Activated T-helper 2 cell treated with anti-CD3 and anti-CD28 coated beads, Interferon-gamma antibody, Interleukin-2, Interleukin-4, amounts not matched to agents 10 μg/mL and 5 μg/mL and 100 μg/mL, durations not matched to agents 14 hours and 24 hours and 36 hours (primary cell): ENCODE measurements around the gene IFIT2. TPM values are rescaled to one million over a fixed set of nuclear protein-coding genes. Genes with fewer than 3 reads are reported as not detected.

Source experiments
- DNase-seq: peaks from one replicate; pipeline ENCODE4 v3.0.0; 2021; ENCODE audit warnings: low spot score
- H3K27ac Mint-ChIP-seq: one replicate; pipeline ENCODE4 v1.8.0; 2021; ENCODE audit warnings: mixed read lengths
- H3K27me3 Mint-ChIP-seq: one replicate; pipeline ENCODE4 v1.8.0; 2021; ENCODE audit warnings: low read depth, mixed read lengths
- H3K36me3 Mint-ChIP-seq: one replicate; pipeline ENCODE4 v1.8.0; 2021; ENCODE audit warnings: low read depth, mixed read lengths
- H3K4me1 Mint-ChIP-seq: one replicate; pipeline ENCODE4 v1.8.0; 2021; ENCODE audit warnings: low read depth, mixed read lengths
- H3K4me3 Mint-ChIP-seq: one replicate; pipeline ENCODE4 v1.8.0; 2021; ENCODE audit warnings: low read depth, mild to moderate bottlenecking, moderate library complexity, mixed read lengths
- H3K9me3 Mint-ChIP-seq: one replicate; pipeline ENCODE4 v1.8.0; 2021; ENCODE audit warnings: mixed read lengths
- intact Hi-C: fragments of 100-400 bp; cut with micrococcal nuclease; formaldehyde crosslinking; loops from one replicate; pipeline ENCODE4 v1.15.1; 2023
- total RNA-seq: library from RNA; stranded (reverse); gene quantifications from 2 replicates; pipeline ENCODE4 v1.2.3, GENCODE V29; 2022

Gene IFIT2
- total RNA-seq, 1 donor from 2014 or later: 0.82 TPM

DNA sequence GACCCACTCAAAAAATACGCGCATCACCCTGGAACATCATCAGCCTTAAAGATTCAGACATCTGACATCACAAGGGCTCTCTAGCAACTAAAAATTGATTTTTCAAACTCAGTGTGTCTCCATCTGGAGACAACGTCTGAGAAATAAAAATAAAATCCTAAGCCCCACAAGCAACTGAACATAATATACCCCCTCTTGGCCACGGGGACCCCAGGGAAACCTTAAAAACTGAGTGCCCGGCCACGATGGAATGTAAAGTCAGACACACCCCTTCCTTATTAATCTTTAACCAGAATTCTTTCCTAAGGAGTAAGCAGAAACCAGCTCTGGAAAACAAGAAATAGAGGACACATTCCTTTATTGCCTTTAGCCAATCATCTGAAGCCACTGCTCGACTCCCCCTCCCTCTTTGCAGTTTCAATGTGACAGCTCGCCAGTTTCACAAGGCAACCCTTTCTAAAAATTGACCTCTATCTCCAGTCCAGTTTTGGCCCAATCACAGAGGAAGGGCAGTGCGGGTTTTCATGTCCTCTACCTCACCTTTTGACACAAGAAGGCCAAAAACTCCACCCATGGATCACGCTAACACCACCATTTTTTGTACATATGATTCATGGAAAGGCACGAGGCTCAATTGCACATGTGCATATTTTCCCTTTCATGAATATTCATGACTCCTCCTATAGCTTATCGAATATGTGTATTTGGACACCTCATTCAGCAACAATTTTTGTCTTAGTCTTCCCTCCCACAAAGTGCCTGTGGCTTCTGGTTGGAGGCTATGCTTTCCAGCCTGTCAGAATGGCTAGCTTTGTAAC lies 50.1 kb downstream of the IFIT2 start:
- Mint-ChIP-seq H3K4me1 (peaks cover 18% of the 10 kb centered on the region), H3K27ac (no peak overlapping the region), H3K9me3 (no peaks in the 10 kb centered on the region), H3K4me3 (no peak overlapping the region), H3K36me3 (no peaks in the 10 kb centered on the region), H3K27me3 (peaks cover 67% of the 10 kb centered on the region)
- intact Hi-C loops: no loop called here
- no peak for DNase-seq

DNA sequence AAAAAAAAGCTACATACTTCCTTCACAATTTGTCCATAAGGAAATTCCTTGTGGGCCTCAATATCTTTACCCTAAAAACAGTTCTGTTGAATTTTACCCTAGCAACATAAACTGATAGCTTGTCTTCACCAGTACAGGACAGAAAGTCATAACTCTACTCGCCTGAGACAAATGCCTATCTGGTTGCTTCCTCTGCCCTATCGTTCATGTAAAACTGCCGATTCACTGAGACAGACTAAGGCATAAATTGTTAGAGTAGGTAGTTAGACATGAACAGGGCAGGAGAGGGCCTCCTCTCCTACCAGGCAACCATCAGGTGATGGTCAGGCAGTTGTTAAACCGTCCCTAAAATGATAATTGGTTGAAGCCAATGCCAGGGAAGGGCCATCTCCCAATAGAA lies 51.0 kb downstream of the IFIT2 start:
- DNase-seq: no peak
- Mint-ChIP-seq H3K36me3 (no peaks in the 10 kb centered on the region), H3K9me3 (no peaks in the 10 kb centered on the region), H3K4me1 (peaks cover 18% of the 10 kb centered on the region), H3K4me3 (no peak overlapping the region), H3K27me3 (peaks cover 68% of the 10 kb centered on the region), H3K27ac (no peak overlapping the region)
- intact Hi-C loops: no loop called here

DNA sequence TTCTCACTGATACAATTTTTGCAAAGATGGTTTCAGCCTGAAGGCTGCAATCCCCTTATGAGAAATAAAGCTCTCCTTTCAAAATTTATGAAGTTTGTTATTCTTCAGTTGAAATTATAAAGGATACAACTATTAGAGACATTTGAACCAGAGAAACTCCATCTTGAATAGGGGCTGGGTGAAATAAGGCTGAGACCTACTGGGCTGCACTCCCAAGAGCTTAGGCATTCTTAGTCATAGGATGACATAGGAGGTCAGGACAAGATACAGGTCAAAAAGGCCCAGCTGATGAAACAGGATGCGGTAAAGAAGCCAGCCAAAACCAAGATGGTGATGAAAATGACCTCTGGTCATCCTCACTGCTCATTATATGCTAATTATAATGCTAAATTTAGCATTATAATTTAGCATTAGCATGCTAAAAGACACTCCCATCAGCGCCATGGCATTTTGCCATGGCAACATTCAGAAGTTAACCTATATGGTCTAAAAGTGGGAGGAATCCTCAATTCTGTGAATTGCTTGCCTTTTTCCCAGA lies 53.6 kb downstream of the IFIT2 start:
- H3K9me3 Mint-ChIP-seq: no peaks in the 10 kb centered on the region
- H3K4me3 Mint-ChIP-seq: no peak overlapping the region
- H3K27ac Mint-ChIP-seq: no peak overlapping the region
- intact Hi-C loops: no loop called here
- H3K36me3 Mint-ChIP-seq: no peaks in the 10 kb centered on the region
- H3K4me1 Mint-ChIP-seq: peaks cover 17% of the 10 kb centered on the region
- no peak for DNase-seq
- peaks cover 59% of the 10 kb centered on the region for H3K27me3 Mint-ChIP-seq

DNA sequence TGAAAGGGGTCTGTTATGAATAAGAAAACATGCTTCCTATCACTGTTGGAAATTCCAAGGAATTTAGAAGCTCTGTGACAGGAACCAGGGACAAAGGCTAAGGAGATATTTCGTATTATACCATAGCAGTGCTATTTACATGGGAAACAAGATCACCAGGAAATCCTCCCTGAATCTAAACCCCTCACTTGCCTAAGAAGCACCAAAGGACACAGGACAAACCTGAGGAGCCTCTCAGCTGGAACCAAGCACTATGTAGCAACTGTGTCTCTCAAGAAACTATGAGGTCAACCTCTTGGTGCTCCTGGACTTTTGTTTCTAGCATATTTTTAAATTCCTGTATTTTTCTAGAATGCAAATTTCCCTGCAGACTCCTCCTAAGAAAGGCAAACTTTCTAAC lies 55.2 kb downstream of the IFIT2 start:
- no peaks in the 10 kb centered on the region for H3K36me3 Mint-ChIP-seq
- H3K27me3 Mint-ChIP-seq: peaks cover 57% of the 10 kb centered on the region
- intact Hi-C loops: no loop called here
- H3K4me1 Mint-ChIP-seq: peaks cover 2% of the 10 kb centered on the region
- H3K4me3 Mint-ChIP-seq: no peak overlapping the region
- no peaks in the 10 kb centered on the region for H3K9me3 Mint-ChIP-seq
- no peak for DNase-seq
- H3K27ac Mint-ChIP-seq: no peak overlapping the region

DNA sequence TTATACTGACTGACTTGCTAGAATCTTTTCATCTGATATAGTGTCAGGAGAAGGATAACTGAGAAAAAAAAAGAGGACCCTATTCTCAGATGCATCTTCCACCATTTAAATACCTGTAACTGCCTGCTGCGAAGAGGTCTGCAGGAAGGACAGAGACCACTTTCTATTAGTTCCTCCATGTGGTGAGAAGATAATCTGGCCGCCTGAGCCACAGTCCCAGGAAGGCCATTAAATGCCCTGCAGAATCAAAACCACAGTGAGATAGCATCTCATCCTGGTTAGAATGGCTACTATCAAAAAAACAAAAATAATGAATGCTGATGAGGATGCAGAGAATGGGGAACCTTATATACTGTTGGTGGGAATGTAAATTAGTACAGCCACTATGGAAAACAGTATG lies 56.1 kb downstream of the IFIT2 start:
- intact Hi-C loops: no loop called here
- Mint-ChIP-seq H3K4me3 (no peak overlapping the region), H3K27ac (no peak overlapping the region), H3K9me3 (no peaks in the 10 kb centered on the region), H3K4me1 (no peaks in the 10 kb centered on the region), H3K27me3 (peaks cover 50% of the 10 kb centered on the region), H3K36me3 (no peaks in the 10 kb centered on the region)
- DNase-seq: no peak

Other genes with a start within 250 kb of the IFIT2 start
- gene CH25H, start 94.7 kb upstream of the IFIT2 start, total RNA-seq: not detected in 2 replicates
- 12.9 and 13.6 TPM in 2 replicates for gene LIPA, start 50.3 kb upstream of the IFIT2 start, total RNA-seq
- gene IFIT3, start 26.0 kb downstream of the IFIT2 start, total RNA-seq: 0.74 and 0.94 TPM in 2 replicates
- gene IFIT1B, start 76.0 kb downstream of the IFIT2 start, total RNA-seq: not detected in 2 replicates
- 0.09 and 0.32 TPM in 2 replicates for gene IFIT1, start 90.6 kb downstream of the IFIT2 start, total RNA-seq
- gene IFIT5, start 112.5 kb downstream of the IFIT2 start, total RNA-seq: 4.4 and 4.8 TPM in 2 replicates
- gene SLC16A12, start 233.5 kb downstream of the IFIT2 start, total RNA-seq: not detected in 2 replicates